HG03159 (cell line): ENCODE results near the gene LAMC2.
A peak's percentile ranks its signal among the peaks of the same experiment; 100 is the strongest.

Experiments used
- ATAC-seq: cut with Tn5 transposase; IDR thresholded peaks from one replicate; pipeline ENCODE4 v1.9.1; 2021; ENCODE audit warnings: mild to moderate bottlenecking, moderate library complexity; ENCODE audit not compliant: unreplicated experiment

The LAMC2 gene

DNA sequence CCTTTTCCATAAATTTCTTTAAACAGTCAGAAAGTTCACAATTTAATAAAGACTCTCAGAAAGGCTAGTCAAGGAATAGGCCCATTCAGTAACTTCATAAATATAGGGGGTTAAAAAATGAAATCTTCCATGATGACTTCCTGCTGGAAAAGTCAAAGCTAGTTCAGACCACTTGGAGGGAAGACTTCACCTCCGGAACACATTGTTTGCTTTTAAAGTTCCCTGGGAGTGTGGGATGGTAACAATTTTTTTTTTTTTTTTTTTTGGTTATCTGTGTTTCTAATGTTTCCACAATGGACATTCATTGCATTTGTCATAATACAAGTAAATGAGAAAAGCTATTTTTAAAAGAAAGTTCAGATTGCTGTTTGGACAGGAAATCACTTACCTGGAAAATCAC lies 18.4 kb upstream of the LAMC2 start:
- ATAC-seq: no peak

DNA sequence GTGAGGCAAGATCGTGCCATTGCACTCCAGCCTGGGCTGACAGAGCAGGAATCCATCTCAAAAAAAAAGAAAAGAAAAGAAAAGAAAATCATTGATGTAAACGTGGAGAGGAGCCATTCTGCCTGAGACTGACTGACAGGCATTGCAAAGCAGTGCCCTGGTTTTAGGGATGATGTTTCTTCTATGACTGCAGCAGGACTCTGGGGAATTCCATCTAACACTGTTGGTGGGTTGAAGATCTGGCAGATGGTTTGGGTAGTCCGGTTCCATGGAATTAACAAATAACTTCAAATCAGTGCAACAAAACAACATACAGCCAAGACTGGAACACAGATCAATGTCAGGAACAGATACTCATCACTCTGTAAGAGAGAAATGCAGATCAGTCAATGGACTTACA lies 17.8 kb upstream of the LAMC2 start:
- no peak for ATAC-seq

DNA sequence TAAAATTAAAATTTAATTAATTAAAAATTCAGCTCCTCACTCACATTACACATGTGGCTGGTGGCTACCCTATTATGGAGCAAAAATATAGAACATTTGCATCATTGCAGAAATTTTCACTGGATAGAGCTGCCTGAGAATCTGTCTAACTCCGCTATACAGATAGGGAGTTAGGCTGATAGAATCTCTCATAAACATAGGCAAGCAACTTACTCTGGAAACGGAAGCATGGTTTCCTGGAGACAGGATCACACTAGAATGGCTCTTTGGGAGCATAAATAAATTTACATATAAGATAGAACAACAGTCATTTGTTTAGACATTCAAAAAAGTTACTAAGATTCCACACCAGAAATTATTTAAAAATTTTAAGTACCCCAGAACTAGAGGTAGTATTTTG lies 12.2 kb upstream of the LAMC2 start:
- ATAC-seq: no peak

DNA sequence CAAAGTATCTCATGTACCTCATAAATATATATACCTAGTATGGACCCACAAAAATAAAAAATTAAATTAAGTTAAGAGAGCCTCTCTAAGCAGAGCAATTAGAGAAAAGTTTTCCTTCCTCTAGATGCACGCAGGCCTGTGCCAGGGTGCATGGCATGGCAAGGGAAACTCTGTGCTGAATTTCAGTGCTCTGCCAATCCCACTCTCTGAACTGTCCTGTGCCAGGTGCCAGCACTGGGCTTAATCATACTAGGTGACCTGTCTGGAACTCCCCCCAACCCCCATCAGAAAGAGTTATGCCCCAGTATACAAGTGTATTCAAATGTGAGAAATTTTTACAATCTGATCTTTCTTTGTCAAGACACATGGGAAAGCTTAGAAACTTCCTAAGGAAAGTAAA lies 10.4 kb upstream of the LAMC2 start:
- ATAC-seq: no peak

DNA sequence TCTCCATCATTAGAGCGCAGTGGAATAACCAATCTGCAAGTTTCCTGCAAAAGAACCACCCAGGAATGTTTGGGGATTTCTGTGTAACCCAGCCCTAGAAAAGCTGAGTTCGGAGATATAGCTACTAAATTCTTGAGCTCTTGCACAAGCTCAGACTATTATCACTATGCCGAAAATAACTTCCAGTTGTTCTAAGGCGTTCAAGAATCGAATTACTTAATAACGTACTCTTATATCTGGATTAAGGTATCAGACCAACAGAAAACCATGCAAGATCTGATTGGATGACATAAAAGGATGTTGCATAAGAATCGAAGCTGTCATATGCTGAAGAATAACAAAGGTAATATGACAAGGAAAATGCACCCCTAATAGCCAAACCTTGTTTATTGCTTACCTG lies 7.5 kb upstream of the LAMC2 start:
- no peak for ATAC-seq

DNA sequence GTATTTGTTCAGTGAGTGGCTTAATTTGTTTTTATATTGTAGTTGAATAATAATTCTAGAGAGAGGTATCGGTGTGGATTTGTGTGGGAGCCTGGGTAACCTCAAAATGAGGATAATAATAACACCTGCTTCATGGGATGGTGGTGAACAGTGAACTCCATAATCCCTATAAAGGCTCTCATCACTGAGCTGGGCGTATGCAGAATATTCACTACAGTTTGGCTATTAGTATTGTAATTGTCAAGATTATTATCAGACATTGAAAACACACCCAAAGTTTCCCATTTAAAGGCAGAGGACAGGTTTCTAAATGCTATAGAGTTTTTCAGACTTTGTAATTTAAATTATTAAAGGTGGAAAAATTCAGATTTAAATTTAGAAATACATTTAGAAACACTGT lies 7.0 kb upstream of the LAMC2 start:
- no peak for ATAC-seq

DNA sequence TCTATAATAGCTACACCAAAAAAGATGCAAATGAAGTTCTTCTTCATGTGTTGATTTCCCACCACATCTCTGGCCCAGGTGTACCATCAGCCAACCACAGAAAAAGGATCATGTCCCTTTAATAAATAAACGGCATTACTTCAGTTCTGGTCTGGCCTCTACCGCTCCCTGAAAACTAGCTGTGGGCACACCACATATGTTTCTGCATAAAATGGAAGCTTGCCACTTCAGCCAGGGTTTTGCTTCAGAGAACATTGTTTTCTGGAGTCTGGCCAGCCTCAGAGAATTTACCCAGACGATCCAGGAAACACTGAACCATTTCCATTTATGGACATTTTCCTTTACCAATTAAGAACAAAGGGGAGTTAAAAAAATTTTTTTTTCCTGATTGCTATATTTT lies 5.8 kb upstream of the LAMC2 start:
- no peak for ATAC-seq

DNA sequence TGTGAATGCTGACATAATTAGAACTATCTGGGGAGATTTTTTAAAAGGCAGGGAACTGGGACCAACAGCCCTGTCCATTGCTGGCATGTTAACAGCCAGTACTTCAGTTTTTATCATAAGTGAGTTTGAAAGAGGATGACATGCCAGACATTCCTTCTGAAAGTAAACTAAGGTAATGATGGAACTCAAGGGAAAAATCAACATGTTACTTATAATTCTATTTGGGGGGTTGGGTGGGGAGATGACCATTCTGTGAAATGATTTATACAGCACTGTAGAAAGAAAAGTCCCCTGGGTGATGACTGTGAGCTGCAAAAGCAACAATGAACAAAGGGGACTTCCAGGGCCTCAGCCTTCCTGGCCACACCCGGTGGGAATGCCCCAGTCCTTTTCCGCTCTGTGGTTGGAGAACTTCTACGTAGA lies 5.4 kb upstream of the LAMC2 start:
- no peak for ATAC-seq

DNA sequence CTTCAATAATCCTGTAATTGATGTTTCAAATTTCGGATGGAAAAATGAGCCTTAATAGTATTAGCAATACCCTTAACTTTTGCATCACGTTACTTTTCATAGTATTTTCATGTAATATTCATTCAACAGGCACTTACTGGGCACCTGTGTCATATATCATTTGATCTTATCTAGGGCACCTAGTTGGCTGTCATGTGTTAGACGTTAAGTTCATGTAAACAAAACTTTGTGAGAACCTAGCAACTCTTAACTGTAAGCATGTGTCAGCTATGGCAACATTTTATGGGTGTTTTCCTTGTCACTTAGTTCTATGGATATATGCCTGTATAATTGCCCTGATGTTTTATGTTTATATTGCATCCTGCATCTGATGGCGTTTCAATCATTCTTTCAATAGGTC lies 777 bp downstream of the LAMC2 start:
- no peak for ATAC-seq

DNA sequence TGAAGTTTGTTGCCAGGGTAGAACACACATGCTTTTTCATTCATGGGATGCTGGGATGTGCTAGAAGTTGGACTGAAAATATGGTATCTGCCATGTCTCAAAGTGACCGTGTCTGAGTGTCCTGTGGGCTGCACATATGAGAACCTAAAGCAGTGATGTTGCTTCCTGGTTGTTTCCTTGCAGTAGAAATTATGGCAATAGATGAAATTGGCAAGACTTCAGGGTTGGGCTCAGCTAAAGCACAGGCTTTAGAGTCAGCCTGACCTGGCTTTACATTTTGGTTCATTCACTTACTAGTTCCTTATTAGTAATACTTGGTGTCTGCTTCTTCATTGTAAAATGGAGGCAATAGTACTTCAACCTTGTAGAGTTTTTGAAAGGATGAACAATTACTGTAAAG lies 2.2 kb downstream of the LAMC2 start:
- ATAC-seq: no peak

DNA sequence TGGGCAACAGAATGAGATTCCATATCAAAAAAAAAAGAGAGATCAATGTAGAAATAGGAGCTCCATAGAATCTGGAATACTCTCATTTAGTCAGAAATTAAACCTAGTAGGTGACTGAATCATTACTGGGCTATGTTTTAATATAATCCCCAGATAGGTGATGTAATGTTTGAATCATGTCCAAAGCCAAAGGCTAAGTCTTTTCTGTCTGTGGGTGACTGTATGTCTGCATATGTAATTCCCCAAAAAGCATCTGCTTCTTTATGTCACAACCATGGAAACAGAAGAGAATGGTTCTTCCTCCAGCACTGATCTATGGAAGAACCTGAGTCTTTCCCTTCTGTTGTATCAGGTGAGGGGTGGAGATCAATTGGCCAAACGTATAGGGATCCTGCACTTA lies 5.8 kb downstream of the LAMC2 start:
- ATAC-seq: no peak

DNA sequence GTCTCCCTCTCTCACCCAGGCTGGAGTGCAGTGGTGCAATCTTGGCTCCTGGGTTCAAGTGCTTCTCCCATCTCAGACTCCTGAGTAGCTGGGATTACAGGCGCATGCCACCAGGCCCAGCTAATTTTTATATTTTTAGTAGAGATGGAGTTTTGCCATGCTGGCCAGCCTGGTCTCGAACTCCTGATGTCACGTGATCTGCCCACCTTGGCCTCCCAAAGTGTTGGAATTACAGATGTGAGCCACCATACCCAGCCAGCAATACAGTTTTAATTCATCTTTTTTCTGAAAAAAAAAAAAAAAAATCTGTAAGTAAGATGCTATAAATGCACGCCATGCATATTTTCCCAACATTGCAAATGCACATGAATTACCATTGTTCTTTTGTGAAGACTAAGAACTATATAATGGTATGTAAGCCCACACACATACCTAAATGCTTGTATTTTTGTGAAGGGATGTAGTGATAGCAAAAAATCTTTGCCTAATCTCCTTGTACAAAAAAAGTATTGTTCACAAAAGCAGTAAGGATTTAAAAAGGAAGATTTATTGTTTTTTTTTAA lies 8.0 kb downstream of the LAMC2 start:
- no peak for ATAC-seq

DNA sequence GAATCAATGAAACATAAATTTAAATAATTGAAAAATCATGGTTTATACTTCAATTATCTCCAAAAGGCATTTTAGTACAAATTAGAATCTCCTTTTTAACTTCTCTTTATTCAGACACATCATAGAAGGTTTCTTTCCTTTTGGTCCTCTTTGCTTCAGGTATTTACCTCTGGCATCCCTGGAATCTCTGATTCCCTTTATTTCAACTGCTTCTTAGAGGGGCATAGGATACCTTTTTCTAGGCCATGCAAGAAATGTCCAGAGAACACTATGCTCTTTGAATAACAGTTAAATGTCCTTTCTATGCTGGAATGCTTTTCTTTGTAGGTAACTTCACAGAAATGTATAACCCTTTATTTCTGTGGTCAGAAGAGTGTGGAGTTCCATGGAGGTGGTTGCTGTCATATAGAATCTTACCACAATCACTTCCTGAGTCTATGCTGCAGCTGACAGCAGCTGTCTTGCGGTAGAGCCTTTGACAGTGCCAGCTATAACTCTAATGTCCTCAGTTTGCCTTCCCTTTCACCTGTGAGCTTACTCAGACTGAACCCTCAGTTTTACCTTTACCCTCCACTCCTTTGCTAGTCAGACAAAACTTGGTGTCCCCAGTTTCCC lies 8.6 kb downstream of the LAMC2 start:
- ATAC-seq: peak; percentile 94

DNA sequence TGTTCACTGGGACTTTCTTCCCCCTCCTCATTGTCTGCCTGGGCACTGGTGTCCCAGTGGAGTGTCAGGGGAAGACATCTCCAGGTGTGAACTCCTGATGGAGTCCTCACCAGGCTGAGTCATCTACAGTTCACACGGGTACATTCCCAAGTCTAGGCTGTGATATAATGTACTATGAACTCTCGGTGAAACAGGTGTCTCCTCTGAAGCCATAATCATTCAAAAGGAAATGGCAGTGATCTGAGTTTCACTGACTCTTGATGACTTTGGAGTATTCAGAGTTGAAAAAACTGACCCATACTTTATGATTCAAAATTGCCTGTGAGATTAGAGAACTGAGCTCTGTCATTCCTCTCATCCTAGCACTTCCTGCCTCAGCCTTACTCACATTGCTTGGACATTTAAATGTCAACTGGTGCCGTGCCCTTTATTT lies 9.1 kb downstream of the LAMC2 start:
- peak; percentile 34 for ATAC-seq

DNA sequence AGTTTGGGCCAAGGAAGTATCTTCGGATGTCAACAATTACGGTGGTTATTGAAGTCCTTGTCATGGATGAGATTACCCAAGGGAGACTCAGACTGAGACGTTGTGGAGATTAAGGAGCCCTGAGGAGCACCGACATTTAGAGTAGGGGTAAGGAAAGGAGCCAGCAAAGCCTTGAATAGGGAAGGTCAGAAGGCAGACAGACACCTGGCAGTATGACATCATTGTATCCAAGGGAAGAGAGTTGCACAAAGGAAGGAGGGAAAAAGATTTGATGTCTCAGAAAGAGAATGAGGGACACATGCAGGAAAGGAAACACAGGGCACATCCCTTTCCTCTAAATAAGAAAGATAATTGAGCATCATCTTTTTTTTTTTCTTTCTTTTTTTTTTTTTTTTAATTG lies 11.7 kb downstream of the LAMC2 start:
- ATAC-seq: no peak

DNA sequence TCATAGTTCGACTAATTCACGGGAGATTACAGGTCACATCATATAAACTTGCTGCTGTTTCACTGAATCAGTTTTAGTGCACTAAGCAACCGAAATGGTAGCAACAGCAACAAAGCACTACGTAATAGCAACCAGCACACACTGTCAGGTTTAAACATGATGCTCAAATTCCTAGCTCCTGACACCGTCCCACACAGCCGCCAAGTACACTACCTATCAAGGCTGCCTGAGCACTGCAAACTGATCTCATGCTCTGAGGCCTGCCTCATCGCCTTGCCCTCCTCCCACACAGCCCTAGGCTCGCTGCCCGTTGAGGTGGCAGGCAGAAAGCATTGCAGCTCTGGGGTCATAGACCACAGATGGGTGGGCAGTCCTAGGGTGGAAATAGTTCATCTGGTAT lies 12.4 kb downstream of the LAMC2 start:
- ATAC-seq: no peak

DNA sequence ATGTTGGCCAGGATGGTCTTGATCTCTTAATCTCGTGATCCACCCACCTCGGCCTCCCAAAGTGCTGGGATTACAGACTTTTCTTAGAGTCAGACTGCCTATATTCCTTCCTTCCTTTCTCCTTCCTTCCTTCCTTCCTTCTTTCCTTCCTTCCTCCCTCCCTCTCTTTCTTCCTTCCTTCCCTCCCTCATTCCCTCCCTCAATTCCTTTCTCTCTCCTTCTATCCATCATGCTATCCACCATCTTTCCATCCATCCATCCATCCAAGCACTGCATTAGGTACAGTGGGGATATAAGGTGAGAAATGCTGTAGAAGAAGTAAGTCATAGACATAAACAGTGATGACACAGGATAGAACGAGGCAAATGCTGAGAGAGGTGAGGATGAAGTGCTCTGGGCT lies 13.2 kb downstream of the LAMC2 start:
- ATAC-seq: no peak

DNA sequence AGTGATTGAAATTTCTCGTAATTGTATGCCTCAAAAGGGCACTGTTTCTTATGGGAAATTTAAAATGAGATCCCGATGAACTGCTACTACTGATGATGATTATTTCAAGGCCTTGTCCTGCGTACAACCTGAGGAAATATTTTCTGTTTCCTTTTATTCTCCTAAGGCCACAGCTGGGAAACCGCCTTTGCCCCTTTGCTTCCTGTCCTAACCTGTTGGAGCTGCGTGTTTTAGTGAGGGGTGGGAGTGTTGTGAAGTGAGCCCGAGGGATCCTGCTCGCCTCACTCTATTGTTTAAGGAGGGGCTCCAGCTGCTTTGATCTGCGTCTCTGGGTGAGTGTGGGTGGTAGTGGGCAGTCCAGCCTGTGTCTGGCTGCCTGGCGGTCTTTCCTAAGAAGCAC lies 14.4 kb downstream of the LAMC2 start:
- no peak for ATAC-seq

DNA sequence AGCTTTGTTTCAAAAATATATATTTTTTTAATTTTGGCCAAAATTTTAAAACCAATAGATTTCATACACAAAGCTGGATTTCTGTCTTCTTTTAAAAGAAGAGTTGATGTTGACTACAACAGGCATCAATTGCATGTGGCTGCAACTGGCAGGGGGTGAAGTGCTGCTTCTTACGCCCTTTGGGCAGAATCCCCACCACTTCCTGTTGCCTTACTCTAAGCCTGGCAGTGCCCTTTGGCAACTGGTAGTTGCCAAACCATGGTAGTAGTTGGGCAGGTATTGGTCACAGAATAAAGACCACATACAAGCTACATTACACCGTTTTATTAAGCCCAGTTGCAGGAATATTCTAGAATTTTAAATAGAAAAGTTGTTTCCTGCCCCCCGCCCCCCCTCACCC lies 17.0 kb downstream of the LAMC2 start:
- ATAC-seq: no peak

DNA sequence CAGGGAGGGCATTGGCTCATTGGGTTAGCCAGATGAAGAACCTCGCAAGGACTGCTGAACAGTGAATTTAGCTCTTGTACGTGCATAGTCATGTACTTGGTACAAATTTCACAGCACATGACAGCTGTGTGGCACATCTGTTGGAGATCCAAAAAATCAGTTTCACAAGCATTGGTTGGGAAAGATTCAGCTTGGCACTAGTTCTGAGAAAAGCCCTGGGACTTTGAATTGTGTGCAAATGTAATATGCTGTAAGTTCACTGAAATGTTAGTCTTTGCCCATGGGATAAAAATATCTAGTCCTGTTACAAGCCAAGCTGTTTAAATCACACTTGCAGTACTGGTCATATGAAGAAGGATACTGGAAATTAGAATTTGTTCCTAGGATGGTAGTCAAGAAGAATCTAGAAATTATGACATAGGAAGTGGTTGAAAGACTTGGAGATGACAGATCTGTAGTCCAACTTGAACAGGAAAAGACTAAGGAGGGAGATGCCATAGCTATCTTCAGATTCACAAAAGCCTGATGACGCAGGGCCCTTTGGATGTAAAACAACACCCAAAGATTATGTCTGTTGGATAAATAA lies 19.2 kb downstream of the LAMC2 start:
- no peak for ATAC-seq

DNA sequence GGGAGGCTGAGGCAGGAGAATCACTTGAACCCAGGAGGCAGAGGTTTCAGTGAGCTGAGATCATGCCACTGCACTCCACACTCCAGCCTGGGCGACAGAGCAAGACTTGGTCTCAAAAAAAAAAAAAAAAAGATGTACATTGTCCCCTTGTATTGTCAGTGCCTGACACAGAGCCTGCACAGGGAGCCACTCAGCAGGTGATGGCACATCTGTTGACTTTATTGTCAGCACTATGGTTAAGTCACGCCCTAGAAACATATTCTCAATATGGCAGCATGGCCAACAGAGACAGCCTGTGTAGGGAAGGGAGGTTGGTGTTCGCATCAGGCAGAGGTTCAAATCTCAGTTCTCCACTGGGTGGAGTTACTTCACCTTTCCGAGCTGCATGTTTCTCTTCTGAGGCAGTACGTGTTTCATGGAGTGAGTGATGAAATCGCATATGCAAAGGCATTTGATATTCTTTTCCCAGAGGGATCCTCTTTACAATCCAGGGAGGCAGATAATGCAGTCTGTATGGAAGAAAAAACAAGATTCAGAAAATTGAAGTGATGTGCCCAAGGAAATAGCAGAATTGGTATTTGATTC lies 20.6 kb downstream of the LAMC2 start:
- ATAC-seq: no peak

DNA sequence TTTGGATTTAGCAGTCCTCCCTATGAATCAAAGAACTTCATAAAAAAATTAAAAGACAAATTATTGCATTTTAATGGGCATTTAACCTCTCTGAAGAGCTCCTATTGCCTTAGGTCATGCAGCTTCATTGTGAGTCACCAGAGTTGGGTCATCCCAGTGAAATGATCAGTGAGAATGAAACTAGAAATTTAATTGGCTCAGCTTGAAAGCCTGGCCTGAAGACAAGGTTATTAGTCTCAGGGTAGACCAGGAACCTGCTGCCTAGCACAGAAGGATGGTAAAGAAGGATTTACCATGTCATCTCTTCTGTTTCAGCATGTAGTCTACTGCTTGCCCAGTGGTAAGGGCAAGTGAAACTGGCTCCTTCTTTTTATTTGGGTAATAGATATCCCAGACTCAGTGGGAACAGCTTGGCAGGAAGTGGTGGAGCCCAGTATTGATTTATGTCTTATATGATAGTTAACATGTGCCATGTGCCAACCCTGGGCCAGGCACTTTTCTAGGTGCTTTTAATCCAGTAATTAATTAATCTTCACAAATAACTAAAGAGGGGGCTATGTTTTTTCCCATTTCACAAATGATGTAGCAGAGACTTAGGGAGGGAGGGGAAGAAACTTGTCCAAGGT lies 23.6 kb downstream of the LAMC2 start:
- peak; percentile 62 for ATAC-seq
